C4-2B (cell line): ENCODE results near the gene NELFB.

Experiments used
- ZFX ChIP-seq: fragments of 450-650 bp; IDR thresholded peaks from 2 replicates; pipeline ENCODE4 v1.6.1; 2017
- TF ChIP-seq, protein P1 (sequence below): fragments of 450-650 bp; conservative IDR thresholded peaks from 2 replicates; pipeline ENCODE4 v1.5.1; 2017; ENCODE audit warnings: mild to moderate bottlenecking

DNA sequence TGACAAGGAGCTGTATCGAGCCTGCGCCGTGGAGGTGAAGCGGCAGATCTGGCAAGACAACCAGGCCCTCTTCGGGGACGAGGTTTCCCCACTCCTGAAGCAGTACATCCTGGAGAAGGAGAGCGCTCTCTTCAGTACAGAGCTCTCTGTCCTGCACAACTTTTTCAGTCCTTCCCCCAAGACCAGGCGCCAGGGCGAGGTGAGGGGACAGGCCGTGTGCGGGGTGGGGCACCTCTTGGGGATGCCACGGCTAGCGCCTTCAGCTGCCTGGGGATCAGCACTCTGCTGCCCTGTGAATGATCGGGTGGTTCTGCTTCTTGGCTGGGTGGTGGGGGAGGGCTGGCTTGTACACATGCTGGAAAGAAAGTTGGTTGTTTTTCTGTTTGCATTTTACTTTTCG is 1.7 kb downstream of the NELFB start:
- TF ChIP-seq, protein P1, sequence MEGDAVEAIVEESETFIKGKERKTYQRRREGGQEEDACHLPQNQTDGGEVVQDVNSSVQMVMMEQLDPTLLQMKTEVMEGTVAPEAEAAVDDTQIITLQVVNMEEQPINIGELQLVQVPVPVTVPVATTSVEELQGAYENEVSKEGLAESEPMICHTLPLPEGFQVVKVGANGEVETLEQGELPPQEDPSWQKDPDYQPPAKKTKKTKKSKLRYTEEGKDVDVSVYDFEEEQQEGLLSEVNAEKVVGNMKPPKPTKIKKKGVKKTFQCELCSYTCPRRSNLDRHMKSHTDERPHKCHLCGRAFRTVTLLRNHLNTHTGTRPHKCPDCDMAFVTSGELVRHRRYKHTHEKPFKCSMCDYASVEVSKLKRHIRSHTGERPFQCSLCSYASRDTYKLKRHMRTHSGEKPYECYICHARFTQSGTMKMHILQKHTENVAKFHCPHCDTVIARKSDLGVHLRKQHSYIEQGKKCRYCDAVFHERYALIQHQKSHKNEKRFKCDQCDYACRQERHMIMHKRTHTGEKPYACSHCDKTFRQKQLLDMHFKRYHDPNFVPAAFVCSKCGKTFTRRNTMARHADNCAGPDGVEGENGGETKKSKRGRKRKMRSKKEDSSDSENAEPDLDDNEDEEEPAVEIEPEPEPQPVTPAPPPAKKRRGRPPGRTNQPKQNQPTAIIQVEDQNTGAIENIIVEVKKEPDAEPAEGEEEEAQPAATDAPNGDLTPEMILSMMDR, result no peak
- no peak for TF ChIP-seq ZFX
